Activated T-cell treated with anti-CD3 and anti-CD28 coated beads, Interleukin-2, amount 50 U/mL, for 48 hours (primary cell): ENCODE measurements around the gene RET.

Experiments used
- DNase-seq, 2 experiments: peaks; one replicate each; pipeline ENCODE4 v3.0.0-alpha.2; 2020

RET gene

GRCh38 chr10:43044961-43045621 is 31.8 kb upstream of the RET start:
- DNase-seq: no peak

DNA sequence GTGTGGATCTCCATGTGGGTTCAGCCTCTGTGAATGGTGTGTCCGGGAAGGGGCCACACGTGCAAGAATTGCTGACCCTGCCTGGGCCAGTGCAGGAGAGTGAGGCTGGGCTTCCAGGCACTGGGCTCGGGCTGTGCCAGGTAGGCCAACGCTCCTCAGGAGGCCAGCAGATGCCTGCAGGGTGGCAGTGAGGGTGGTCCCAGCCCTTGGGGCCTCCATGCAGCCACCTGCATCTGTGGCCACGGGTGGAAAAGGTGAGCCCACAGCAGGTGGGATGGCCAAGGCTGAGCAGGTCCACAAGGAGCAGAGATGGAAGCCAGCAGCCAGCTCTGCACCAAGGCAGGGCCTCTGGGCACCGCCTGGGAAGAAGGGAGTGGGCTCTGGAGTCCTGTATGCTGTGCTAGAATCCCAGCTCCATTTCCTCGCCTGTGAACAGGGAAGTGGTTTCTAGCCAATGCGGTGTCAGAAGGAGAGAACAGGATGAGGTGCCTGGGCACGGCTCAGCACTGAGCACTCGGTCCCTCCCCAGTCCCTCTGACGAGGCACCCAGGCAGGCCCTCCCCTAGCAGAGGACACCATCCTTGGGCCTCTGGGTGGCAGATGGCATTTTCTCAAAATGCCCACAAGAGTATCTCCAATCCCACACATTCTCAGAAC is 31.1 kb upstream of the RET start:
- DNase-seq: no peak

DNA sequence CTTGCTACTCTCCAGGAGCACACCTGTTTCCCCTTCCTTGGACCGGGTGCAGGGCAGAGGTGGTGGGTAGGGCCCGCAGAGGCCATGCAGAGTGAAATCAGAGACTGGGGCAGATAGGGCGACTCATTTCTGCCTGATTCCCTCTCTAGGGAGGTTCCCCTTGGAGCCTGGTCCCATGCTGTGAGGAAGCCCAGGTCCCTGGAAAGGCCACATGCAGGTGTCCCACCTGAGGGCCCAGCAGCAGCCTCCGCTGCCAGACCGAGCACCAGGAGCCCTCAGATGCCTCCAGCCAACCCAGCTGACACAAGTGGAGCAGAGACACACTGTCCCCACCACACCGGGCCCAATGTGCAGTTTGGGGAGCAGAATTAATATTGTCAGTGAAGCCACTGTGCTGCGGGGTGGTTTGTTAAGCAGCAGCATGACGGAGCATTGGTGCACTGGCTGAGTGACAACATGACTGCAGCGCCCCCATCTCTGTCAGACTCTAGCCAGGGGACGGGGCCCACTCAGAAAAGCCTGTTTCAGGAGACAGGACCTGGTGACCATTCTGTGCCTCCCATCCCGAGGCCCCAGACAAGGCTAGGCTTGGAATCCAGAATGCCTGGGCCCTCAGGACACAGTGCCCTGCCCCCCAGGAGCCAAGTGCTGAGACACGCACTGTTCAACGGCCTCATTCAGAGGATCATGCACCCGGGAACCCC is 30.4 kb upstream of the RET start:
- DNase-seq: no peak

GRCh38 chr10:43047288-43047970 is 29.4 kb upstream of the RET start:
- DNase-seq: no peak

GRCh38 chr10:43048301-43049051 is 28.4 kb upstream of the RET start:
- no peak for DNase-seq

GRCh38 chr10:43049081-43049551 is 27.8 kb upstream of the RET start:
- no peak for DNase-seq

GRCh38 chr10:43050011-43050410 is 26.9 kb upstream of the RET start:
- DNase-seq: no peak

DNA sequence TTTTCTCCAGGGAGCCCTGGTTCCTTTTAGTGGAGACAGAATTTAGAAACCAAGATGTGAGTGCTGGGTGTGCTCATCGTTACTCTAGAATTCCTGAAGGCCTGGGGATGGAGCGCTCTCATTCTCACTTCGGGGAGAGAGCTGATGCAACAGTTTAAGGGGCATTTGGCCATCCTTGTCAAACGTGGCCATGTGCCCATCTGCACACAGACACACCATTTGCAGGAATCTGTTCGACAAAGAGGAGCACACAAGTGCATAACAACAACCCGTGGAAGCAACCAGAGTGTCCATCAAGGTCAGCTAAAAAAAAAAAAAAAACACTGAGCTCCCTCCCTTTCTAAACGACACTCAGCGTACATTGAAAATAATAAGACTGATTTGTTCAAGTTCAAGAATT is 23.0 kb upstream of the RET start:
- DNase-seq: no peak

DNA sequence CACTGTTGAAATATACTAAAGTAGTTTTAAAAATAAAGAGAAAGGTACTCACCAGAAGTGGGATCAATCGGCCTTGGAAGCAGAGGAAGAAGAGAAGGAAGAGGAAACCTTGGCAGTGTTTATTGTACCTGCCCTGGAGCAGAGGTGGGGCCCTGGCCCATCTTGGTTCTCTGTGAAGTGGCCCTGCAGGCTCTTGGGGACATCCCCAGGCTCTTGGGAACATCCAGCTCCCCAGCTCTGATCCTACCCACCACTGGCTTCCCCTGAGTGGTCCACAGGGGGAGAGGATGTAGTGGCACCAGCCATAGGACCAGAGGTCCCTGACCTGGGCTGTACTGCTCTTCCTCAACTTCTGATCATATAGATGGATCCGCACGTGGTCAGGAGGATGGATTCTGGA is 22.3 kb upstream of the RET start:
- DNase-seq: no peak

- no peak for DNase-seq
Measured at GRCh38 chr10:43055217-43055616, 21.7 kb upstream of the RET start.

DNA sequence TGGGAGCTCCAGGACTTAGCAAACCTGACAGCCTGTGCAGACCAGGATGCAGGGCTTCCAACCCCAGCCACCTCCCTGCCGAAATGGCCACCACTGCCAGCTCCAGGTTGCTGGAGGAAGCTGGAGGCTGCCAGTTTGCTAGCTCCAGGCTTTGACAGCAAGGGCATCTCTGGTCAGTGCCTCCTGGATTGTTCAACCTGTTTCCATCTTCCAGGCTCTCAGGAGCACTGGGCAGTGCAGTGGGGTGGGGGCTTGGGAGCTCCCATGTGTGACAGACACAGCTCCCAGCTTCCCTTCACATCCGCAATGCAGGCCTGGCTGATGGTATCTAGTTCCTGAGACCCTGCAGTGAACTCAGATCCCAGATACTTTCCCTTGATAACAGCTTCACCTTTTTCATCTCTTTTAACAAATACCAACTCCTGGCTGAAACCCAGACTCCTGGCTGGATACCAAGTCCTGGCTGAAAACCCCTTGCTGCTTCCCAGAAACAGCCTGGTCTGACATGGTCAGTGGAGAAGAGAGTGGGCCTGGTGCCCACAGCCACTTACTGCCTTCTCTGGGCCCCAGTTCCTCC is 20.8 kb upstream of the RET start:
- DNase-seq: no peak

- no peak for DNase-seq
Measured at GRCh38 chr10:43056568-43057011, 20.3 kb upstream of the RET start.

DNA sequence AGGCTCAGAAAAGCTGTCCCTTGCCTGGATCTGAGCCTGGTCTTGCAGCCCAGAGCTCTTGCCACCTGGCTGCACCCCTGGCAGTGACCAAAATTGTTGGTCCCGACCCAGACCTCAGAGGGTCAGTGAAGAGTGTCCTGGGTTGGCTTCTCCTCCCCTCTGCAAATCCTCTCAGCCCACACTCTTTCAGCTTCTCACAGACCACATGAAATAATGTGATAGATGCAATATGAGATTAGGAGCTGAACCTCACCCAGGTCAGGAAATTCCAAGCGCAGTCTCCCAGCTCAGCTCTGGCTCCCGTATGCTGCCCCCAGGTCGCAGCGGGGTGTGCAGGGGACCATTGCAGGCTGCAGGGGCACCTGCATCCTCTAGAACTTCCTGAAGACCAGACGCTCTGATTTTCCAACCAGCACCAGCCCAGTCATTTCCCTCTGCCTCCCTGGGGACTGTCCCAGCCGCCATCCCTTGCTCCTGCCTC is 19.6 kb upstream of the RET start:
- no peak for DNase-seq

DNA sequence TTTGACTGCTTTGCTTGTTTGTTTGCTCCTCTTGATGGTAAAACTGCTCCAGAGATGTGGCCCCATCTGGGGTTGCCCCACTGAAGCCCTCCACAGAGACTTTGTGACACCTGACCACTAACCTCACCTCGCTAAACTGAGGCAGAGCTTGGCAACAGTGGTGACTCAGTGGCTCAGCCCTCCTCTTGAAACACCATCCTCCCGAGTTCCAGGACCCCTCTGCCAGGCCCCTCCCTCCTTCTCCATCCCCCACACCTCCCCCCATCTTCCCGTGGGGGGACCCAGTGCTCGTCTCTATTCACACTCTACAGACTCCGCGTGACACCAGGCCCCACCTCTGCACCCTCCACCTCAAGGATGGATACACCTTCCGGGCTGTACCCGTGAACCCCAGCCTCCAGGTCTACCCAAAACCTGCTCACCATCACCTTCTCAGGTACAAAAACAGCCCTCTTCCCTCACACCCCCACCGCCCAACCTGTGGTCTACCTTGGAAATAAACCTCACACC is 19.0 kb upstream of the RET start:
- no peak for DNase-seq

GRCh38 chr10:43058716-43059335 is 18.0 kb upstream of the RET start:
- no peak for DNase-seq

GRCh38 chr10:43059336-43059720 is 17.5 kb upstream of the RET start:
- DNase-seq: no peak

DNA sequence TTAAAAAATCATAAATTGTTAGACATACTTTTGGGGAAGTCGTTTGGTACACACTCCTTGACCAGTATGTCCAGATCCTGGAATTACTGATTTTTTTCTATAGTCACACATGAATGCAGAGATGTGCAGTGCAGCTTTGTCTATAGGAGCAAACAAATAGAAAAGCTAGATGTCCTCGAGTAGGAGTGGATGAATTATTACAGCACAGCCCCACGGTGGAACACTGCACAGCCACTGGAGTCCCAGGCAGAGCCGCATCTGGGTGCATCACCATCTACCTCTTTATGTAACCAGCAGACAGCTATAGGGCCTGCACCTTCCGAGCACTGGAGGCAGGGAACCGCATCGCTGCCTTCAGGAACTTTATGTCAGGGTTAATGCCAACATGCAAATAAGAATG is 17.0 kb upstream of the RET start:
- DNase-seq: no peak

DNA sequence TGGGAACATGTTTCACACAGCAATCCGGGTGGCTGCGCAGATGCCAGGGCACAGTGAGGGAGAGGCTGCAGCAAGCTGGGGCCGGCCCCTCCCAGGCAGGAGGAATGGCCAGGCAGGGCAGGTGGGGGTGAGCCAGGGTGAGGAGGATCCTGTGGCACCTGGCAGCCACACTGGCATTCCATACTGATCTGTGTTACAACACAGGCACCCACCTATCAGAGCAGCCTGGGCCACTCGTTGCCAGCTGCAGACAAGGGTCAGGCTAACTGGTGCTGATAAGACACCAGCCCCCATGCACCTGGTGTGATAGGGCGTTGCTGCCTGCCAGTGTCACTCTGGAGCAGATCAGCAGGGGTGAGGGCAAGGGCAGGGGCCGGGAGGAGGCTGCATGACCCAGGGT is 16.6 kb upstream of the RET start:
- no peak for DNase-seq

- no peak for DNase-seq
Measured at GRCh38 chr10:43061331-43061730, 15.5 kb upstream of the RET start.

DNA sequence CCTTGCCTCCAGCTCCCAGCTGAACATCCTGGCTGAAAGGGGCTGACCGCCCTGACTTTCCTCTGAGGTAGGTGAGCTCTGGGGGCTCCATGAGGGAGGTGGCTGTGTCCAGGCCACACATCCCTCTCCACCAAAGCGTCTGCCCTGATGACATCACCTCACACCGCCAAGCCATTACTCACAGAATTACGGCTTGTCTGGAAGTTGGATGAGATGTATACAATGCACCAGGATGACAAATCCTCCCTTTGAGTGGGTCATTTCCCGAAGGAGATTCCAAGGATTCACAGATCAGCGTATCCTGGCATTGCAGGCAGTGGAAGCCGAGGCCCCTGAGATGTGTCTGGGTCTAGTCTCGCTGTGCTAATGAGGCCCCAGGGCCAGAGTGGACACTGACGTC is 15.1 kb upstream of the RET start:
- no peak for DNase-seq

DNA sequence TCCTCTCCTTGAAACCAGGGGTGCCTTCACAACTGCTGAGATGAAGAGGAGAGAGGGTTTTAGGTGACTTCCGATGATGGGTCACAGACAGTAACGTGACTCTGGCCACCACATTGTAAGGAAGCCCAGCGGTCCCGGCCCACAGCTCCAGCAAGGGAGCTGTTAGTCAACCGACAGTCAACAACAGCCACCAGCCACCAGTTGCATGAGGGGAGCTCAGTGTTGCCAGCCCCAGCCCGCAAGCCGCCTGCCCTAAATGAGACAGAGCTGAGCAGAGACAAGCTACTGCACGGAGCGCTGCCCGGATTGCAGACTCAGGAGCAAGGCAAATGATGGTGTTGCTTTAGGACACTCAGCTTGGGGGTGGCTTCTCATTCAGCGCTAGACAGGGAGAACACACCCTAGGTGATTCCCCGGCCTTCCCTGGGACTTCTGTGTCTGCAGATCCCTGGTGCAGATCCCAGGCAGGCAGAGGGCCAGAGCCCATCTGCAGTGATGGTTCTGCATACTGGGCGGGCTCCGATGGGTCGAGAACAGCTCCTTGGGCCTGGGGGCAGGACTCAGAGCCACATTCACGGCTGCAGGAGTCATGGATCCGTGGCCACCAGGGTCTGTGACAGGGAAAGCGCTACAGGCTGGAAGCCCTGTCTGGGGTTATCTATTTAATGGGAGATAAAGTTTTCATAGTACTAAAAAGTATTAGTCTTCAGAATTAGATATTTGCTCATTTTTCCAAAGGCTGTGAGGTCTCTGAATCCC is 14.3 kb upstream of the RET start:
- no peak for DNase-seq
